ENCODE measurements around the gene RRP1B. TPM values are rescaled to one million over a fixed set of nuclear protein-coding genes. Genes with fewer than 3 reads are reported as not detected.

The RRP1B gene
- total and polyA plus RNA-seq, 2 donors (not counting 1 experiment from before 2014, with no cell fraction given): 11.7 to 20.3 TPM

GRCh38 chr21:43739621-43740435 lies 80.5 kb downstream of the RRP1B start:
- no peak for TF ChIP-seq EZH2 (IDR thresholded peaks at IDR 0.05; ENCODE audit: low read length, missing control alignments)
- TF ChIP-seq, protein P1, sequence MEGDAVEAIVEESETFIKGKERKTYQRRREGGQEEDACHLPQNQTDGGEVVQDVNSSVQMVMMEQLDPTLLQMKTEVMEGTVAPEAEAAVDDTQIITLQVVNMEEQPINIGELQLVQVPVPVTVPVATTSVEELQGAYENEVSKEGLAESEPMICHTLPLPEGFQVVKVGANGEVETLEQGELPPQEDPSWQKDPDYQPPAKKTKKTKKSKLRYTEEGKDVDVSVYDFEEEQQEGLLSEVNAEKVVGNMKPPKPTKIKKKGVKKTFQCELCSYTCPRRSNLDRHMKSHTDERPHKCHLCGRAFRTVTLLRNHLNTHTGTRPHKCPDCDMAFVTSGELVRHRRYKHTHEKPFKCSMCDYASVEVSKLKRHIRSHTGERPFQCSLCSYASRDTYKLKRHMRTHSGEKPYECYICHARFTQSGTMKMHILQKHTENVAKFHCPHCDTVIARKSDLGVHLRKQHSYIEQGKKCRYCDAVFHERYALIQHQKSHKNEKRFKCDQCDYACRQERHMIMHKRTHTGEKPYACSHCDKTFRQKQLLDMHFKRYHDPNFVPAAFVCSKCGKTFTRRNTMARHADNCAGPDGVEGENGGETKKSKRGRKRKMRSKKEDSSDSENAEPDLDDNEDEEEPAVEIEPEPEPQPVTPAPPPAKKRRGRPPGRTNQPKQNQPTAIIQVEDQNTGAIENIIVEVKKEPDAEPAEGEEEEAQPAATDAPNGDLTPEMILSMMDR (conservative IDR thresholded peaks at IDR 0.05 in 1 of 2, IDR thresholded peaks at IDR 0.05 in 1 of 2; ENCODE audit: low read depth in 1 of 2, low read length in 2 of 2): no peak
- Histone ChIP-seq H3K9ac (ENCODE audit: insufficient read depth, low read length) (no peak overlapping the region), H3K27me3 (ENCODE audit: control insufficient read depth, insufficient read depth, low read length) (no peaks in the 10 kb centered on the region), H2AFZ (ENCODE audit: low read length) (no peak overlapping the region), H3K36me3 (ENCODE audit: control insufficient read depth, insufficient read depth, low read length) (peaks cover 13% of the 10 kb centered on the region), H3K4me2 (ENCODE audit: extremely low read depth, insufficient read depth, low read length) (no peak overlapping the region), H4K20me1 (ENCODE audit: control insufficient read depth, extremely low read depth, insufficient read depth, low read length) (no peaks in the 10 kb centered on the region), H3K27ac (ENCODE audit: insufficient read depth, low read length) (no peak overlapping the region), H3K79me2 (ENCODE audit: control insufficient read depth, insufficient read depth, low read length) (peaks cover 4% of the 10 kb centered on the region), H3K9me3 (ENCODE audit: control insufficient read depth, insufficient read depth, low read depth, low read length) (no peaks in the 10 kb centered on the region), H3K4me1 (ENCODE audit: control insufficient read depth, extremely low read depth, insufficient read depth, low read length) (peaks cover under 1% of the 10 kb centered on the region), H3K4me3 (replicated peaks in 1 of 4; ENCODE audit: control extremely low read depth in 1 of 4, insufficient read depth in 1 of 4, low read depth in 3 of 4, low read length in 4 of 4) (no peak overlapping the region)
- no peak for DNase-seq (ENCODE audit: low read depth in 2 of 2)

- Histone ChIP-seq H3K9ac (ENCODE audit: insufficient read depth, low read length) (no peak overlapping the region), H3K9me3 (ENCODE audit: control insufficient read depth, insufficient read depth, low read depth, low read length) (no peaks in the 10 kb centered on the region), H3K4me2 (ENCODE audit: extremely low read depth, insufficient read depth, low read length) (no peak overlapping the region), H3K4me3 (replicated peaks in 1 of 4; ENCODE audit: control extremely low read depth in 1 of 4, insufficient read depth in 1 of 4, low read depth in 3 of 4, low read length in 4 of 4) (no peak overlapping the region), H2AFZ (ENCODE audit: low read length) (no peak overlapping the region), H3K27me3 (ENCODE audit: control insufficient read depth, insufficient read depth, low read length) (no peaks in the 10 kb centered on the region), H4K20me1 (ENCODE audit: control insufficient read depth, extremely low read depth, insufficient read depth, low read length) (no peaks in the 10 kb centered on the region), H3K36me3 (ENCODE audit: control insufficient read depth, insufficient read depth, low read length) (peaks cover 15% of the 10 kb centered on the region), H3K4me1 (ENCODE audit: control insufficient read depth, extremely low read depth, insufficient read depth, low read length) (no peaks in the 10 kb centered on the region), H3K27ac (ENCODE audit: insufficient read depth, low read length) (no peak overlapping the region), H3K79me2 (ENCODE audit: control insufficient read depth, insufficient read depth, low read length) (peaks cover 4% of the 10 kb centered on the region)
- peak in 1 of 2 donors; percentile 68 for DNase-seq (ENCODE audit: low read depth in 2 of 2)
- TF ChIP-seq, protein P1 (conservative IDR thresholded peaks at IDR 0.05 in 1 of 2, IDR thresholded peaks at IDR 0.05 in 1 of 2; ENCODE audit: low read depth in 1 of 2, low read length in 2 of 2): no peak
- TF ChIP-seq EZH2 (IDR thresholded peaks at IDR 0.05; ENCODE audit: low read length, missing control alignments): no peak
These were observed 81.3 kb downstream of the RRP1B start for GRCh38 chr21:43740497-43741156.

GRCh38 chr21:43741423-43742096 lies 82.2 kb downstream of the RRP1B start:
- no peak overlapping the region for H3K4me3 ChIP-seq (replicated peaks in 1 of 4; ENCODE audit: control extremely low read depth in 1 of 4, insufficient read depth in 1 of 4, low read depth in 3 of 4, low read length in 4 of 4)
- peaks cover 2% of the 10 kb centered on the region for H3K79me2 ChIP-seq (ENCODE audit: control insufficient read depth, insufficient read depth, low read length)
- no peak overlapping the region for H2AFZ ChIP-seq (ENCODE audit: low read length)
- peaks cover 16% of the 10 kb centered on the region for H3K36me3 ChIP-seq (ENCODE audit: control insufficient read depth, insufficient read depth, low read length)
- no peak overlapping the region for H3K9ac ChIP-seq (ENCODE audit: insufficient read depth, low read length)
- DNase-seq (ENCODE audit: low read depth in 2 of 2): no peak
- no peaks in the 10 kb centered on the region for H3K27me3 ChIP-seq (ENCODE audit: control insufficient read depth, insufficient read depth, low read length)
- no peaks in the 10 kb centered on the region for H3K4me1 ChIP-seq (ENCODE audit: control insufficient read depth, extremely low read depth, insufficient read depth, low read length)
- H3K4me2 ChIP-seq (ENCODE audit: extremely low read depth, insufficient read depth, low read length): no peak overlapping the region
- H3K27ac ChIP-seq (ENCODE audit: insufficient read depth, low read length): no peak overlapping the region
- H4K20me1 ChIP-seq (ENCODE audit: control insufficient read depth, extremely low read depth, insufficient read depth, low read length): no peaks in the 10 kb centered on the region
- TF ChIP-seq EZH2 (IDR thresholded peaks at IDR 0.05; ENCODE audit: low read length, missing control alignments): no peak
- TF ChIP-seq, protein P1 (conservative IDR thresholded peaks at IDR 0.05 in 1 of 2, IDR thresholded peaks at IDR 0.05 in 1 of 2; ENCODE audit: low read depth in 1 of 2, low read length in 2 of 2): no peak
- H3K9me3 ChIP-seq (ENCODE audit: control insufficient read depth, insufficient read depth, low read depth, low read length): no peaks in the 10 kb centered on the region
